Measurements from ENCODE around the gene DNAH17. TPM values are rescaled to one million over a fixed set of nuclear protein-coding genes. Genes with fewer than 3 reads are reported as not detected.

The DNAH17 gene
- total RNA-seq, 2 experiments from 2014 or later, result 0.03 to 0.44 TPM

- POLR2A ChIA-PET, result interaction anchor here (0.6 kb wide), 1 partner anchor 53 kb away, joined by 3 read pairs; no protein-coding TSS in a partner anchor
- H3K27ac Mint-ChIP-seq, result peak overlapping the region; percentile 32
- ATAC-seq (ENCODE audit: low read depth) (no peak), DNase-seq (no peak)
- no peak overlapping the region for H3K4me3 Mint-ChIP-seq
- no peaks in the 10 kb centered on the region for H3K4me1 Mint-ChIP-seq
- H3K27me3 Mint-ChIP-seq, result peaks cover 3% of the 10 kb centered on the region
- H3K36me3 Mint-ChIP-seq, result peaks cover 2% of the 10 kb centered on the region
- H3K9me3 Mint-ChIP-seq, result peaks cover 1% of the 10 kb centered on the region
These were observed 144.0 kb downstream of the DNAH17 start for GRCh38 chr17:78433013-78433727.

DNA sequence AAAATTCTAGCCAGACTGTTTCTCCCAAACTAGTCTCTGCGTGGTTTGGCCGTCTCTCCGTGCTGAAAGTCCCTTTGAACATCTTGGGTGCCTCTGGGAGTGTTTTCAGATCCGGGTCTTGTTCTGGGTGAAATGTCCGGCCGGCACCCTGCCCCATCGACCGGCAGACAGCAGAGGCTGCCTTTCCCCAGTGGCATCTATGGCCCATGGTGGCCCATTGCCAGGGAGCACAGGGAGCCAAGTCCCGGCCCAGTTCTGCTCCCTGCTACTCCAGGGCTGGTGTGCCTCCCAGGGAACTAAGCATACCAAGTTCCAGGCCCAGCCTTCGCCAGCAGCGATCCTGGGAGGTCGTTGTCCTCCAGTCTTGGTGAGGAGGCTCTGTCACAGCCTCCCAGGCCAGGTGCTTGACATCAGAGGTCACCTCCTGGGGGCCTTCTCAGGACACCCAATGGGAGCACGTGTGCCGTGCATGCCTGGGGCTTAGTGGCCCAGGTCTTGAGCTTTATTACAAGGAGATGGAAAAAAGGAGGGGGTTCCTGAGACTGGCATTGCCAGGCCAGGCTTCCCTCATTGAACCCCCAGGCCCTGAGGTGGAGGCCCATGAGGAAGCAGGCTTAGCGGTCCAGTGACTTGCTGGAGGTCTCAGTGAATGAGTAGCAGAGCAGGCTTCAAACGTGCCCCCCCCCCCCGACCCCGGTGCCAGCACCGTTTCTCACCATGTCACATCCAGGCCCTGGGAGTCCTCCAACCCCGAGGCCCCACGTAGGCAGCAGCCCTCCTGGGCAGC lies 144.8 kb downstream of the DNAH17 start:
- POLR2A ChIA-PET, result no interaction called here
- no peak for ATAC-seq (ENCODE audit: low read depth)
- no peak overlapping the region for H3K27ac Mint-ChIP-seq

GRCh38 chr17:78431692-78431958 lies 145.6 kb downstream of the DNAH17 start:
- Mint-ChIP-seq H3K9me3 (no peaks in the 10 kb centered on the region), H3K27ac (no peak overlapping the region)
- POLR2A ChIA-PET, result no interaction called here

More for the DNA sequence above, 144.8 kb downstream of the DNAH17 start:
- Mint-ChIP-seq H3K36me3 (no peaks in the 10 kb centered on the region), H3K4me1 (no peaks in the 10 kb centered on the region), H3K4me3 (no peak overlapping the region), H3K27me3 (peaks cover 3% of the 10 kb centered on the region), H3K9me3 (no peaks in the 10 kb centered on the region)
- DNase-seq, result no peak

DNA sequence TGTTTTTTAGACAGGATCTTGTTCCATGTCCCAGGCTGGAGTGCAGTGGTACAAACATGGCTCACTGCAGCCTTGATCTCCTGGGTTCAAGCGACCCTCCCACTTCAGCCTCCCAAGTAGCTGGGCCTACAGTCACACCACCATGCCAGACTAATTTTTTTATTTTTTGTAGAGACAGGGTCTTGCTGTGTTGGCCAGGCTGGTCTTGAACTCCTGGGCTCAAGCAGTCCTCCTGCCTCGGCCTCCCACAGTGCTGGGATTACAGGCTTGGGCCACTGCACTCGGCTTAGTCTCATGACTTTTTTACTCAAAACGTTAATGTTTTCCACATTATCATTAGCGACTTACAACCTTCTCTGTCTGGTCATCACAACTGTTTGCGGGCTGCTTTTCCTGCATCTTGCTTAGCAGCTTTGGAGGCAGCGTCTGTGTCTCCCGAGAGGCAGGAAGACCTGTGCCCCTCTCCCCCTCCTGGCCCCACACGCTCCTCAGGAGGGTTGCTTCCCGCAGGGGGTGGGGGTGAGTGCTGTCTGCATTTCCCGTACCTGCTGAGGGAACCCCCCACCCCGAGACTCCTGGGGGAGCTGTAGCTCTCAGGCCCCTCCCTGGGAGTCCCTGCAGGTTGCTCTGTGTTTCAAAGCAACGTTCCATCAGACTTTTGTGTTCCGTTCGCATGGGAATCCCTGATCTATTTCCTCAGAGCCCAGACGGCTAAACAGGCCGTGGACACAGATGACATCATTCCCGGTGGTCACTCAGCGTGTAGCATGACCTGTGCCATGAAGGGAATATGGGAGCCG lies 146.1 kb downstream of the DNAH17 start:
- DNase-seq (no peak), ATAC-seq (ENCODE audit: low read depth) (no peak)
- no peaks in the 10 kb centered on the region for H3K4me1 Mint-ChIP-seq
- H3K27ac Mint-ChIP-seq, result no peak overlapping the region
- H3K36me3 Mint-ChIP-seq, result no peaks in the 10 kb centered on the region
- H3K4me3 Mint-ChIP-seq, result no peak overlapping the region
- H3K9me3 Mint-ChIP-seq, result no peaks in the 10 kb centered on the region
- POLR2A ChIA-PET, result interaction anchor here (1.0 kb wide), 1 partner anchor 15 kb away, joined by 3 read pairs; no protein-coding TSS in a partner anchor
- peaks cover 2% of the 10 kb centered on the region for H3K27me3 Mint-ChIP-seq

More at GRCh38 chr17:78431692-78431958, 145.6 kb downstream of the DNAH17 start:
- ATAC-seq (ENCODE audit: low read depth) (no peak), DNase-seq (no peak)
- H3K4me1 Mint-ChIP-seq, result no peaks in the 10 kb centered on the region
- H3K27me3 Mint-ChIP-seq, result peaks cover 3% of the 10 kb centered on the region
- no peak overlapping the region for H3K4me3 Mint-ChIP-seq
- no peaks in the 10 kb centered on the region for H3K36me3 Mint-ChIP-seq

DNA sequence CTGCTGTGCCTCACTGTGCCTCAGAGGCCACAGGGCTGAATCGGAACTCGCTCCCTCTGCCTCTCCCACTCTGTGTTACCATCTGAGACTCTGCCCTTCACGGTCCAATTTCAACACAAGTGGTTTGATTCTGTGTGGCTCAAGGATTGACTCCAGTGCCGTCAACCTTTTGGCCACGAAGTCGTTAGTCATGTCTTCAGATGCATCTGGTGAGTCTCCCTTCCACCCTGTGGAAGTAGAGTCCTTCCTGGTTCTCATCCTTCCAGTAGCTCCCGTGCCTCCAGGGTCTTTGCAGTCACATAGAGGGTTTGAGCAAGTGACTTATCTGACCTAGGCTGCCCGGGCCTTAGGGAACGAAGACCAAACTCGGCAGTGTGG lies 147.6 kb downstream of the DNAH17 start:
- Mint-ChIP-seq H3K4me3 (no peak overlapping the region), H3K9me3 (no peaks in the 10 kb centered on the region), H3K27ac (no peak overlapping the region), H3K36me3 (no peaks in the 10 kb centered on the region), H3K27me3 (no peaks in the 10 kb centered on the region), H3K4me1 (no peaks in the 10 kb centered on the region)
- POLR2A ChIA-PET, result no interaction called here
- no peak for DNase-seq
- no peak for ATAC-seq (ENCODE audit: low read depth)

- POLR2A ChIA-PET, result no interaction called here
- no peak for DNase-seq
- Mint-ChIP-seq H3K9me3 (no peaks in the 10 kb centered on the region), H3K27me3 (no peaks in the 10 kb centered on the region), H3K36me3 (no peaks in the 10 kb centered on the region), H3K27ac (no peak overlapping the region), H3K4me1 (no peaks in the 10 kb centered on the region), H3K4me3 (no peak overlapping the region)
- no peak for ATAC-seq (ENCODE audit: low read depth)
These were observed 148.2 kb downstream of the DNAH17 start for GRCh38 chr17:78428836-78429617.

DNA sequence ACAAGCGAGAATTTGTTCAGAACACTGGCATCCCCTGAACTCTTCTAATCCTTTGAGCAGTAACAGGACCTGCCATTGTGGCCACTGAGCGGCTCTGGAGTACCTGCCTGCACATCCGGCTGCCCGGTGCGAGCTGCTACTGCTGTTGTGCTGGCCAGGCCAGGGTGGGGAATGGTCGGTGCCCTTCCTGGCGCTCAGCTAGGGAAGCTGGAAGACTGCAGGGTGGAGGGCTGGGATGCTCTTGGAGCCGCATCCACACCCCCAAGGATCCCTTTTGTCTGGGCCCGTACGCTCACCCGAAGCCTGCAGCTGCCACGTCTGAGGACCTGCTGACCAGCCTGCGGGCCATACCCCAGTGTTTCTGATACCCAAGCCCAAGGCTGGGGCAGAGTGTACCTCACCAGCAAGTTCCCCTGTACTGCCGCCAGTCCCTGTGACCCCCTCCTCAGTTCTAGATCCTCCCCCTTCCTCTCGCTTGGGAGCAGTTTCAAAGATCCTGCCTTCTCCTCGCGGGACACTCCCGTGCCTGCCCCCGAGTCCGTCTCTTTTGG lies 149.1 kb downstream of the DNAH17 start:
- H3K27ac Mint-ChIP-seq, result no peak overlapping the region

DNA sequence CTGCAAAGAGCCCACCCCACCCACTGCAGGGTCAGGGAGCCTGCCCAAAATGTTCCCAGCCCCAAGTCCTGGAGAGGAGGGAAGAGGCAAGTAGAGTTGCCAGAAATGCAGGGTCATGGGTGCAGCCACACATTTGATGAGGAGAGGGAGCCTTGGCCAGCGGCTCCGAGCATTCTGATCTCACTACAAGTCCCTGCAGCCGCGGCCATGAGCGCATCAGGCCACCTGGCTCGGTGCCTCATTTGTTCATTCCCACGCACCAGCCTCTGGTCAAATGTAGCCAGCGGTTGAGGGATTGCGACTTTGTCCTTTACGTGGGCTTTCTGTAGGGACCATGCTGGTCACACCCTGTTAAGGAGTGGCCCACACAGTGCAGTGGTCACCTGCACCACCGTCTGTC lies 150.1 kb downstream of the DNAH17 start:
- peaks cover 2% of the 10 kb centered on the region for H3K36me3 Mint-ChIP-seq
- no peaks in the 10 kb centered on the region for H3K27me3 Mint-ChIP-seq
- ATAC-seq (ENCODE audit: low read depth) (no peak), DNase-seq (no peak)
- no peak overlapping the region for H3K27ac Mint-ChIP-seq
- POLR2A ChIA-PET, result no interaction called here
- no peaks in the 10 kb centered on the region for H3K9me3 Mint-ChIP-seq
- H3K4me1 Mint-ChIP-seq, result peaks cover 2% of the 10 kb centered on the region
- no peak overlapping the region for H3K4me3 Mint-ChIP-seq

More for the DNA sequence above, 149.1 kb downstream of the DNAH17 start:
- Mint-ChIP-seq H3K27me3 (no peaks in the 10 kb centered on the region), H3K9me3 (no peaks in the 10 kb centered on the region), H3K4me1 (peaks cover under 1% of the 10 kb centered on the region), H3K4me3 (no peak overlapping the region), H3K36me3 (peaks cover under 1% of the 10 kb centered on the region)
- ATAC-seq (ENCODE audit: low read depth) (no peak), DNase-seq (no peak)
- POLR2A ChIA-PET, result no interaction called here

- DNase-seq (no peak), ATAC-seq (ENCODE audit: low read depth) (no peak)
- POLR2A ChIA-PET, result no interaction called here
- Mint-ChIP-seq H3K4me3 (no peak overlapping the region), H3K27me3 (no peaks in the 10 kb centered on the region), H3K9me3 (no peaks in the 10 kb centered on the region), H3K36me3 (peaks cover 4% of the 10 kb centered on the region), H3K4me1 (peaks cover 7% of the 10 kb centered on the region), H3K27ac (no peak overlapping the region)
These were observed 150.8 kb downstream of the DNAH17 start for GRCh38 chr17:78426293-78426879.

GRCh38 chr17:78425429-78425828 lies 151.8 kb downstream of the DNAH17 start:
- peaks cover 8% of the 10 kb centered on the region for H3K36me3 Mint-ChIP-seq
- H3K27ac Mint-ChIP-seq, result no peak overlapping the region
- H3K27me3 Mint-ChIP-seq, result no peaks in the 10 kb centered on the region
- H3K9me3 Mint-ChIP-seq, result no peaks in the 10 kb centered on the region
- POLR2A ChIA-PET, result interaction anchor here (0.6 kb wide), 1 partner anchor 58 kb away, joined by 7 read pairs; no protein-coding TSS in a partner anchor
- peaks cover 9% of the 10 kb centered on the region for H3K4me1 Mint-ChIP-seq
- no peak overlapping the region for H3K4me3 Mint-ChIP-seq
- DNase-seq (no peak), ATAC-seq (ENCODE audit: low read depth) (no peak)

DNA sequence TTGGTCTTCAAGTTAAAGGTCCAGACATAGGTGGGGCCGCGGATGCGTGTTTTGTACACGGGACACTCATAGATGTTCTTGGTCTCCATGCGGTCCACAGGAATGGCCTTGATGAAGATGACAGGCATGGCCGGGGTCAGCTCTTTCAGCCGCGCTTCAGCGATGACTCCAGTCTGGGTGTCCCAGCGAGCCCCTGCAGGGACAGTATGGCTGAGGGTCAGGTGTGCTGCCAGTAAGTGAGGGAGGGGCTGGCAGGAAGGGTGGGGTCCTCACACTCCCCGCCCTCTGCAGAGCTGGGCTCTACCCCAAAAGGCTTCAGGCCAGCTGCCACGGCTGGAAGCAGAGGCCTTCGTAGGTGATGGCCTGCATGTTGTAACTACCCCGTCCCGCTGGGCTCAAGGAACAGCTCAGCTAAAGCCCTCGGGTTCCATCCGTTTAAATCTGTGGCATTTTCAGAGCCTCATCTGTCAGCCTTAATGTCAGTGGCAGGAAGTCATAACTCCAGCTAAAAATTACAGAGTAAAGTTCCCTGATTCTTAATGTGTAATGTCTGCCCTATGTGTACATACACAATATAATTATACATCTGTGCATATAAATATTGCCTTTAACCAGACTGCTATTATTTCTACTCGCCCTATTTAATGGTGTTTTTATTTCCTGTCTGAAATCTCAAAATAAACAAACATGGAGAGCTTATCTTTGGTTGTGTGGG lies 153.1 kb downstream of the DNAH17 start:
- Mint-ChIP-seq H3K9me3 (no peaks in the 10 kb centered on the region), H3K27ac (no peak overlapping the region), H3K36me3 (peaks cover 12% of the 10 kb centered on the region), H3K4me1 (peaks cover 9% of the 10 kb centered on the region), H3K27me3 (no peaks in the 10 kb centered on the region), H3K4me3 (no peak overlapping the region)
- POLR2A ChIA-PET, result interaction anchor here (0.9 kb wide), 1 partner anchor 9 kb away, joined by 3 read pairs; no protein-coding TSS in a partner anchor
- DNase-seq (no peak), ATAC-seq (ENCODE audit: low read depth) (no peak)
